ENCODE data around the gene OGFR. TPM values are rescaled to one million over a fixed set of nuclear protein-coding genes. Genes with fewer than 3 reads are reported as not detected.

OGFR gene
- polyA plus RNA-seq, 2 donors, result 16.9 to 35.6 TPM

- Histone ChIP-seq H3K9me3 (ENCODE audit: control insufficient read depth in 2 of 2, insufficient read depth in 1 of 2, low read depth in 1 of 2, low read length in 1 of 2) (peaks cover 0 to 2% of the 10 kb centered on the region in 2 donors), H3K36me3 (ENCODE audit: control insufficient read depth in 2 of 2, insufficient read depth in 2 of 2, low read length in 1 of 2) (peaks cover 6 to 30% of the 10 kb centered on the region in 2 donors), H3K4me3 (ENCODE audit: low read depth in 1 of 2, low read length in 2 of 2) (peak overlapping the region; percentile 85 to 99), H3K27ac (ENCODE audit: low read depth in 2 of 2, low read length in 1 of 2) (peak overlapping the region; percentile 69 to 79), H3K4me1 (ENCODE audit: control insufficient read depth in 2 of 2, insufficient read depth in 2 of 2, low read length in 1 of 2) (peaks cover 4 to 14% of the 10 kb centered on the region in 2 donors), H3K27me3 (ENCODE audit: control insufficient read depth in 1 of 2, insufficient read depth in 2 of 2, low read length in 2 of 2) (no peaks in the 10 kb centered on the region)
- 0 to 1% methylated on average over 48 to 58 of the region's 58 CpGs for WGBS, 2 donors
Measured at GRCh38 chr20:62805155-62805710, 598 bp downstream of the OGFR start.

- Histone ChIP-seq H3K9me3 (ENCODE audit: control insufficient read depth in 2 of 2, insufficient read depth in 1 of 2, low read depth in 1 of 2, low read length in 1 of 2) (peaks cover 0 to 2% of the 10 kb centered on the region in 2 donors), H3K4me1 (ENCODE audit: control insufficient read depth in 2 of 2, insufficient read depth in 2 of 2, low read length in 1 of 2) (peaks cover 4 to 14% of the 10 kb centered on the region in 2 donors), H3K4me3 (ENCODE audit: low read depth in 1 of 2, low read length in 2 of 2) (peak overlapping the region; percentile 85 to 99), H3K27me3 (ENCODE audit: control insufficient read depth in 1 of 2, insufficient read depth in 2 of 2, low read length in 2 of 2) (no peaks in the 10 kb centered on the region), H3K36me3 (ENCODE audit: control insufficient read depth in 2 of 2, insufficient read depth in 2 of 2, low read length in 1 of 2) (peaks cover 12 to 31% of the 10 kb centered on the region in 2 donors), H3K27ac (ENCODE audit: low read depth in 2 of 2, low read length in 1 of 2) (peak overlapping the region; percentile 34 to 79)
- 31 to 32% methylated on average over 25 of the region's 25 CpGs for WGBS, 2 donors
Measured at GRCh38 chr20:62805711-62806382, 1.2 kb downstream of the OGFR start.

DNA sequence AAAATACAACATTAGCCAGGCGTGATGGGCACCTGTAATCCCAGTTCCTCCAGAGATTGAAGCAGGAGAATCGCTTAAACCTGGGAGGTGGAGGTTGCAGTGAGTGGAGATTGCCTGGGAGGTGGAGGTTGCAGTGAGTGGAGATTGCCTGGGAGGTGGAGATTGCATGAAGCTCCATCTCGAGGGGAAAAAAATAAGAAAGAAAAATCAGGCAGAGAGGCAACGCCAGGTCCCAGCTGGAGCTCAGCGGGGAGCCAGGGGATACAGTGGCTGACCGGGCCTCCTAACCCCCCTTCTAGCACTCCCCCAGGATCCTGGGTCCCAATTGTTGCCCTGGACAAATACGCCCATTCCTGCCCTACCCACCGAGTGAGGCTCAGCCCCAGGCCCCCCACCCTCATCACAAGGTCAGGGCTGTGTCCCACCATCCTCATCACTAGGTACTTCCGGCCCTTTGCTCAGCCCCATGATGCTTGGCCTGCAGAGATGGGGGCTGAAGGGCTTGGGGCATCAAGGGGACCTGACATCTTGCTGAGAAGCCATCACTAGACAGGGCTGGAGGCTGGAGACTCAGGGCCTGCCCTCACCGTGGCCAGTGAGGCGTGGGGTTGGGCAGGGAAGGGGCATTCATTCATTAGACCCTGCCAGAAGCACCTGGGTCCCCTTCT, 1.9 kb downstream of the OGFR start:
- WGBS, 2 donors, result 69% methylated on average over 11 of the region's 11 CpGs
- H3K36me3 ChIP-seq (ENCODE audit: control insufficient read depth in 2 of 2, insufficient read depth in 2 of 2, low read length in 1 of 2), result peaks cover 14 to 33% of the 10 kb centered on the region in 2 donors
- H3K27ac ChIP-seq (ENCODE audit: low read depth in 2 of 2, low read length in 1 of 2), result no peak overlapping the region
- peaks cover 4 to 14% of the 10 kb centered on the region in 2 donors for H3K4me1 ChIP-seq (ENCODE audit: control insufficient read depth in 2 of 2, insufficient read depth in 2 of 2, low read length in 1 of 2)
- H3K27me3 ChIP-seq (ENCODE audit: control insufficient read depth in 1 of 2, insufficient read depth in 2 of 2, low read length in 2 of 2), result no peaks in the 10 kb centered on the region
- peak overlapping the region in 1 of 2 donors; percentile 85 for H3K4me3 ChIP-seq (ENCODE audit: low read depth in 1 of 2, low read length in 2 of 2)
- H3K9me3 ChIP-seq (ENCODE audit: control insufficient read depth in 2 of 2, insufficient read depth in 1 of 2, low read depth in 1 of 2, low read length in 1 of 2), result peaks cover 0 to 2% of the 10 kb centered on the region in 2 donors

- WGBS, 2 donors, result 76 to 81% methylated on average over 23 of the region's 23 CpGs
- peaks cover 24 to 44% of the 10 kb centered on the region in 2 donors for H3K36me3 ChIP-seq (ENCODE audit: control insufficient read depth in 2 of 2, insufficient read depth in 2 of 2, low read length in 1 of 2)
- H3K4me3 ChIP-seq (ENCODE audit: low read depth in 1 of 2, low read length in 2 of 2), result no peak overlapping the region
- H3K9me3 ChIP-seq (ENCODE audit: control insufficient read depth in 2 of 2, insufficient read depth in 1 of 2, low read depth in 1 of 2, low read length in 1 of 2), result peaks cover 0 to 2% of the 10 kb centered on the region in 2 donors
- no peaks in the 10 kb centered on the region for H3K27me3 ChIP-seq (ENCODE audit: control insufficient read depth in 1 of 2, insufficient read depth in 2 of 2, low read length in 2 of 2)
- H3K4me1 ChIP-seq (ENCODE audit: control insufficient read depth in 2 of 2, insufficient read depth in 2 of 2, low read length in 1 of 2), result peaks cover 4 to 14% of the 10 kb centered on the region in 2 donors
- H3K27ac ChIP-seq (ENCODE audit: low read depth in 2 of 2, low read length in 1 of 2), result no peak overlapping the region
Measured at GRCh38 chr20:62807444-62808210, 3.0 kb downstream of the OGFR start.

DNA sequence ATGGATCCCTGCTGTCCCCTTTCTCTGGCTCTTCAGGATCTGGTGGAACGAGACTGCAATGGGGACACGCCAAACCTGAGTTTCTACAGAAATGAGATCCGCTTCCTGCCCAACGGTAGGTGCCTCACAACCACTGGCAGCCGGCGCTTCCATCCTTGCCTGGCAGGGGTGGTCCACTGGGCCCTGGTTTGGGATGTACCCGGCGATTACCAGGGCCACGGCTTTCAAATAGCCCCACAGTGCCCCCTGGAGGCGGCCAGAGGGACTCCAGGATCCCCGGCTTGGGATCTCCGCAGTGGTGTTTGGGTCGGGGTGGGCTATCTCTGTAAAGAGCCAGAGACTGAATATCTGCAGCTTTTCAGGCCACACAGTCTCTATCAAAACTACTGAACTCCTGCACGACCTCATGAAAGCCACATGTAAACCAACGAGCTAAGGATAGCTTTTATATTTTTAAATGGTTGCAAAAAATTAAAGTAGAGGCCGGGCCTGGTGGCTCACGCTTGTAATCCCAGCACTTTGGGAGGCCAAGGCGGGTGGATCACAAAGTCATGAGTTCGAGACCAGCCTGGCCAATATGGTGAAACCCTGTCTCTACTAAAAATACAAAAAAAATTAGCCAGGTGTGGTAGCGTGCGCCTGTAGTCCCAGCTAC, 3.7 kb downstream of the OGFR start:
- Histone ChIP-seq H3K27me3 (ENCODE audit: control insufficient read depth in 1 of 2, insufficient read depth in 2 of 2, low read length in 2 of 2) (no peaks in the 10 kb centered on the region), H3K9me3 (ENCODE audit: control insufficient read depth in 2 of 2, insufficient read depth in 1 of 2, low read depth in 1 of 2, low read length in 1 of 2) (peaks cover 0 to 2% of the 10 kb centered on the region in 2 donors), H3K36me3 (ENCODE audit: control insufficient read depth in 2 of 2, insufficient read depth in 2 of 2, low read length in 1 of 2) (peaks cover 24 to 48% of the 10 kb centered on the region in 2 donors), H3K27ac (ENCODE audit: low read depth in 2 of 2, low read length in 1 of 2) (no peak overlapping the region), H3K4me1 (ENCODE audit: control insufficient read depth in 2 of 2, insufficient read depth in 2 of 2, low read length in 1 of 2) (peaks cover 4 to 14% of the 10 kb centered on the region in 2 donors), H3K4me3 (ENCODE audit: low read depth in 1 of 2, low read length in 2 of 2) (no peak overlapping the region)
- 38 to 41% methylated on average over 21 of the region's 21 CpGs for WGBS, 2 donors

DNA sequence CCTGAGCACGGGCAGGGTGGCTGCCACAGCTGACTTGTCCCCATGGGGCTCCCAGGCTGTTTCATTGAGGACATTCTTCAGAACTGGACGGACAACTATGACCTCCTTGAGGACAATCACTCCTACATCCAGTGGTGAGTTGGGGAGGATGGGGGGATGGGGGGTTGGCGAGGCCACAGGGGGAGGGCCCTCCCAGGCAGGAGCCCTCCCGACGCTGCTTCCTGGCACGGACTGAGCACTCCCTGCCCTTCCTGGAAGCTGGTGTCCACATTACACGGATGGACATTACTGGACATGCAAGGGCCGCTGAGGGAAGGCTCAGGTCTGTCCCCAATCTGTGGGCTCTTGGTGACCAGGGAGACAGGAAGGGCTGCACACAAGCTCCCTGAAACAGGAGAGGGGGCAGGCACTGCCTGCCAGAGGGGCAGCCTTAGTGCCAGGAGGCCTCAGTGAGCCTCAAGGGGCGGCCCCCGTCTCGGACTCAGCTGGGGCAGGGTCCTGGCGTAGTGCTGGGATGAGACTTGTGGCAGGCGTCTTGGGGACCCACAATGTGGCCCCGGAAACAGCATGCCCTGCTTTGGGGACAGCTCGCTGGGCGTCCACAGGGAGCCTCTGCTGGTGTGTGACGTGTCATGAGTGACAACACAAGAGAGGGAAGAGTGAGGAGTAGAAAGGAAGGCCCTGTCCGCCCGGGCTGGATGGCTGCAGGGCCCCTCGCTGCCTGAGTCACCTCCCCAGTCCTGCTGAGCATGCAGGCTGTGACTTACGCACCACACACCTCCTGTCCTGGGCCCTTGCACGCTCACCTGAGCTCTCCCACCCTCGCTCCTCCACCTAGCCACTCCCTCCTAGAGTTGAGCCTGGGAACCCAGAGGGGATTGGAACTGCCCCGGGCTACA, 5.1 kb downstream of the OGFR start:
- WGBS, 2 donors, result 91 to 97% methylated on average over 23 to 24 of the region's 24 CpGs

DNA sequence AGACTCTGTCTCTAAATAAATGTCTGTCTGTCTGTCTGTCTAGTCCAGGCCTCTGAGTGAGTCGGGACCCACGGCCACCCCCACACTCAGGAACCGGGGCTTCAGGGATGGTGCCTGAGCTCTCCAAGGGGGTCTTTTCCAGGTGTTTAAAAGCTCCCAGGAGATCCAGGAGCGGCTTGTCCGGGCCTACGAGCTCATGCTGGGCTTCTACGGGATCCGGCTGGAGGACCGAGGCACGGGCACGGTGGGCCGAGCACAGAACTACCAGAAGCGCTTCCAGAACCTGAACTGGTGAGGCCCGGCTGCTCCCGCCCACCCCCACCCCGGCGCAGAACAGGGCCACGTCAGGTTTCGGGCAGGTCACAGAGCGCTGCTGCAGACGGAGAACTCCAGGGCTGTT, 6.7 kb downstream of the OGFR start:
- Histone ChIP-seq H3K27ac (ENCODE audit: low read depth in 2 of 2, low read length in 1 of 2) (no peak overlapping the region), H3K36me3 (ENCODE audit: control insufficient read depth in 2 of 2, insufficient read depth in 2 of 2, low read length in 1 of 2) (peaks cover 24 to 51% of the 10 kb centered on the region in 2 donors), H3K27me3 (ENCODE audit: control insufficient read depth in 1 of 2, insufficient read depth in 2 of 2, low read length in 2 of 2) (peaks cover 0 to 5% of the 10 kb centered on the region in 2 donors), H3K4me1 (ENCODE audit: control insufficient read depth in 2 of 2, insufficient read depth in 2 of 2, low read length in 1 of 2) (peaks cover 0 to 12% of the 10 kb centered on the region in 2 donors), H3K9me3 (ENCODE audit: control insufficient read depth in 2 of 2, insufficient read depth in 1 of 2, low read depth in 1 of 2, low read length in 1 of 2) (peaks cover 0 to 3% of the 10 kb centered on the region in 2 donors), H3K4me3 (ENCODE audit: low read depth in 1 of 2, low read length in 2 of 2) (no peak overlapping the region)
- WGBS, 2 donors, result 89 to 94% methylated on average over 20 to 21 of the region's 21 CpGs

More for the DNA sequence above, 5.1 kb downstream of the OGFR start:
- Histone ChIP-seq H3K36me3 (ENCODE audit: control insufficient read depth in 2 of 2, insufficient read depth in 2 of 2, low read length in 1 of 2) (peaks cover 24 to 51% of the 10 kb centered on the region in 2 donors), H3K27ac (ENCODE audit: low read depth in 2 of 2, low read length in 1 of 2) (no peak overlapping the region), H3K9me3 (ENCODE audit: control insufficient read depth in 2 of 2, insufficient read depth in 1 of 2, low read depth in 1 of 2, low read length in 1 of 2) (peaks cover 0 to under 1% of the 10 kb centered on the region in 2 donors), H3K4me3 (ENCODE audit: low read depth in 1 of 2, low read length in 2 of 2) (no peak overlapping the region), H3K4me1 (ENCODE audit: control insufficient read depth in 2 of 2, insufficient read depth in 2 of 2, low read length in 1 of 2) (peaks cover 4 to 14% of the 10 kb centered on the region in 2 donors), H3K27me3 (ENCODE audit: control insufficient read depth in 1 of 2, insufficient read depth in 2 of 2, low read length in 2 of 2) (no peaks in the 10 kb centered on the region)

DNA sequence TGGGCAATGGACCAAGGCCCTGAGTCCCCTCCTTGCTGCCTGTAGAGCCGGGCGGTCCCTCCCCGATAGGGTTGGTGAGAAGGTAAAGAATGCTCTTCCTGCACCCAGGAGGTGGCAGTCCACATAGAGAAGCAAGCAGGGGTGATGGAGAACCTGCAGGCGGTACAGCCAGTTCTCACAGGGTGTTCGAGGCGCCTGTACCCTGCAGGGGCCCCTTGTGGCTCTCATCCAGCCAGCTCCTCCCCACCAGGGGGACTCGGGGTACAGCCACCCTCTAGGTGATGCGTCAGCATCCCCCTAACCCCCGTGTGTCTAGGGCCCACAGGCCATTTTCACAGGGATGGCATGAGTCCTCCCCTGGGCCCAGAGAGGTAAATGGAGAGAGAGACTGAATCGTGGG, 7.1 kb downstream of the OGFR start:
- Histone ChIP-seq H3K9me3 (ENCODE audit: control insufficient read depth in 2 of 2, insufficient read depth in 1 of 2, low read depth in 1 of 2, low read length in 1 of 2) (peaks cover 0 to 3% of the 10 kb centered on the region in 2 donors), H3K36me3 (ENCODE audit: control insufficient read depth in 2 of 2, insufficient read depth in 2 of 2, low read length in 1 of 2) (peaks cover 24 to 50% of the 10 kb centered on the region in 2 donors), H3K4me3 (ENCODE audit: low read depth in 1 of 2, low read length in 2 of 2) (no peak overlapping the region), H3K27me3 (ENCODE audit: control insufficient read depth in 1 of 2, insufficient read depth in 2 of 2, low read length in 2 of 2) (peaks cover 0 to 5% of the 10 kb centered on the region in 2 donors), H3K27ac (ENCODE audit: low read depth in 2 of 2, low read length in 1 of 2) (no peak overlapping the region), H3K4me1 (ENCODE audit: control insufficient read depth in 2 of 2, insufficient read depth in 2 of 2, low read length in 1 of 2) (peaks cover 0 to 12% of the 10 kb centered on the region in 2 donors)
- WGBS, 2 donors, result 84 to 87% methylated on average over 10 of the region's 10 CpGs
